ENCODE results near the gene COX15.
"Not testable (repeated sequence)": the region's sequence is repeated elsewhere in the genome, so short reads cannot be mapped to it uniquely, and the experiment has no call there.

The COX15 gene

DNA sequence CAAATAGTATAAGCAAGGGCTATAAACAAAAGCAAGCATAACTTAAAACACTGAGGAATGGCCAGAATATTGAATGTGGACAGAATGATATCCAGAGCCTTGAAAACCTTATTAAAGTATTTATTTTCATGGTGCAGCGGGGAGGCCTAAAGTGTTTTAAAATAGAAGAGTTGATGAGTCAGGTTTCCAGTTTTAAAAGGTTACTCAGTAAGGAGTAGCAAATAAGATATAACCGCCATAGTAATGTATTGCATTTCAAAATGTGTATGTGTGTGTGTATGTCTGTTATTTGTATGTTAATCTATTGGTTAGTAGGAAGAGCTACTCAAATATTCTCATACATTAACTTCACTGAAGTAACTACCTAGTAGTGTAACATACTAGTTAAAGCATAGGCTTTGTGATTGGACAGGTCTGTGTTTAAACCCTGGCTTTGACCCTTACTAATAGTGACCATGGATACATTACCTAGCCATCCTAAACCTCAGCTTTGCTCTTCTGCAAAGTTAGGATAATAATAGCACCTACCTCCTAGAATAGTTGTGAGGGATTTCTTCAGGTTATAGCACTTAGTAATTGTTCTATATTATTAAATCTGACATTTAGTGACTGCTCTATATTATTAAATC is 17.0 kb upstream of the COX15 start (continued):
- TF ChIP-seq, protein P1, sequence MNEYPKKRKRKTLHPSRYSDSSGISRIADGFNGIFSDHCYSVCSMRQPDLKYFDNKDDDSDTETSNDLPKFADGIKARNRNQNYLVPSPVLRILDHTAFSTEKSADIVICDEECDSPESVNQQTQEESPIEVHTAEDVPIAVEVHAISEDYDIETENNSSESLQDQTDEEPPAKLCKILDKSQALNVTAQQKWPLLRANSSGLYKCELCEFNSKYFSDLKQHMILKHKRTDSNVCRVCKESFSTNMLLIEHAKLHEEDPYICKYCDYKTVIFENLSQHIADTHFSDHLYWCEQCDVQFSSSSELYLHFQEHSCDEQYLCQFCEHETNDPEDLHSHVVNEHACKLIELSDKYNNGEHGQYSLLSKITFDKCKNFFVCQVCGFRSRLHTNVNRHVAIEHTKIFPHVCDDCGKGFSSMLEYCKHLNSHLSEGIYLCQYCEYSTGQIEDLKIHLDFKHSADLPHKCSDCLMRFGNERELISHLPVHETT (tag by site-specific recombination; IDR thresholded peaks at IDR 0.05), result no peak
- TF ChIP-seq ZNF658 (tag by site-specific recombination; IDR thresholded peaks at IDR 0.05) (no peak), HOXC10 (CRISPR knock-in tag; IDR thresholded peaks at IDR 0.05) (no peak), SP3 (tag by site-specific recombination; IDR thresholded peaks at IDR 0.05) (no peak), ZNF302 (tag by site-specific recombination; IDR thresholded peaks at IDR 0.05; ENCODE audit: low read depth) (no peak)
- TF ChIP-seq, protein P2, sequence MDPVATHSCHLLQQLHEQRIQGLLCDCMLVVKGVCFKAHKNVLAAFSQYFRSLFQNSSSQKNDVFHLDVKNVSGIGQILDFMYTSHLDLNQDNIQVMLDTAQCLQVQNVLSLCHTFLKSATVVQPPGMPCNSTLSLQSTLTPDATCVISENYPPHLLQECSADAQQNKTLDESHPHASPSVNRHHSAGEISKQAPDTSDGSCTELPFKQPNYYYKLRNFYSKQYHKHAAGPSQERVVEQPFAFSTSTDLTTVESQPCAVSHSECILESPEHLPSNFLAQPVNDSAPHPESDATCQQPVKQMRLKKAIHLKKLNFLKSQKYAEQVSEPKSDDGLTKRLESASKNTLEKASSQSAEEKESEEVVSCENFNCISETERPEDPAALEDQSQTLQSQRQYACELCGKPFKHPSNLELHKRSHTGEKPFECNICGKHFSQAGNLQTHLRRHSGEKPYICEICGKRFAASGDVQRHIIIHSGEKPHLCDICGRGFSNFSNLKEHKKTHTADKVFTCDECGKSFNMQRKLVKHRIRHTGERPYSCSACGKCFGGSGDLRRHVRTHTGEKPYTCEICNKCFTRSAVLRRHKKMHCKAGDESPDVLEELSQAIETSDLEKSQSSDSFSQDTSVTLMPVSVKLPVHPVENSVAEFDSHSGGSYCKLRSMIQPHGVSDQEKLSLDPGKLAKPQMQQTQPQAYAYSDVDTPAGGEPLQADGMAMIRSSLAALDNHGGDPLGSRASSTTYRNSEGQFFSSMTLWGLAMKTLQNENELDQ (tag by site-specific recombination; IDR thresholded peaks at IDR 0.05; ENCODE audit: low read depth), result no peak

DNA sequence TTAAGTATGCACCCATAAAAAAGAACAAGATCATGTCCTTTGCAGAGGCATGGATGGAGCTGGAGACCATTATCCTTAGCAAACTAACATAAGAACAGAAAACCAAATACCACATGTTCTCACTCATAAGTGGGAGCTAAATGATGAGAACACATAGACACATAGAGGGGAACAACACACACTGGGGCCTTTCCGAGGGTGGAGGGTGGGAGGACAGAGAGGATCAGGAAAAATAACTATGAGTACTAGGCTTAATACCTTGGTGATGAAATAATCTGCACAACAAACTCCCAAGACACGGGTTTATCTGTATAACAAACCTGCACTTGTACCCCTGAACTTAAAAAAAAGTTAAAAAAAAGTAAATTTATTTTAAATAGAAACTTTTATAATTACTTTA is 14.2 kb upstream of the COX15 start:
- POLR2A ChIA-PET; H3K4me3 ChIP-seq (ENCODE audit: low read depth, low read length); H3K9me3 ChIP-seq (ENCODE audit: control insufficient read depth, insufficient read depth, low read depth, low read length); H3K4me1 ChIP-seq (ENCODE audit: control insufficient read depth, insufficient read depth, low read length); H3K27ac ChIP-seq (ENCODE audit: extremely low read depth, low read depth, low read length); CTCF ChIA-PET: not testable (repeated sequence)
- H3K36me3 ChIP-seq (ENCODE audit: control insufficient read depth in 2 of 2, insufficient read depth in 1 of 2, low read length in 2 of 2), result peaks cover 87 to 91% of the 10 kb centered on the region in 2 experiments

DNA sequence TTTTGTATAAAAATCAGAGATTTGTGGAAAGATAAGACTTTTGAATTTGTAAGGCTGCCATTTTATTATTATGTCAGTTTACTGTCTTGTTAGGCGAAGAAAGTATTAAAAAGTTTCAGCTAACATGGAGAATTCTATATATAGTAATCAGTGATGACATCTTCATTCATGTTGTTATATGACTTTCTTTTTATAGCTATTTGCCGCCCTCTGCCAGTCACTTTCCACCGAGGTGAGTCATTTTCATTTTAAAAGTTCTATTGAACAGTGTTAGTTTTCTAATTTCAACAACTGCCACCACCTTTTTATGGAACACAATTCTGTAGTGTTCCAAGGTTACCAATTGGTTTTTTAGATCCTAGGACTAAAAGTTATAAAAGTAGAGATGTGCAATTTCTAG is 11.9 kb upstream of the COX15 start:
- H3K27ac ChIP-seq (ENCODE audit: extremely low read depth, low read depth, low read length), result no peak overlapping the region
- ChIA-PET POLR2A (interaction anchor here (1.7 kb wide), 1 partner anchor 11 kb away, joined by 13 read pairs; the partner anchor contains the start of genes COX15 and CUTC), CTCF (no interaction called here)
- H3K36me3 ChIP-seq (ENCODE audit: control insufficient read depth in 2 of 2, insufficient read depth in 1 of 2, low read length in 2 of 2), result peaks cover 80 to 93% of the 10 kb centered on the region in 2 experiments
- H3K4me1 ChIP-seq (ENCODE audit: control insufficient read depth, insufficient read depth, low read length), result no peaks in the 10 kb centered on the region
- no peaks in the 10 kb centered on the region for H3K9me3 ChIP-seq (ENCODE audit: control insufficient read depth, insufficient read depth, low read depth, low read length)
- no peak overlapping the region for H3K4me3 ChIP-seq (ENCODE audit: low read depth, low read length)
- TF ChIP-seq ZNF155 (tag by site-specific recombination; IDR thresholded peaks at IDR 0.05) (no peak), HOXC10 (CRISPR knock-in tag; IDR thresholded peaks at IDR 0.05) (no peak), ZNF521 (tag by site-specific recombination; IDR thresholded peaks at IDR 0.05) (no peak), ZNF654 (tag by site-specific recombination; IDR thresholded peaks at IDR 0.05; ENCODE audit: low read depth) (peak; percentile 21), SP2 (tag by site-specific recombination; IDR thresholded peaks at IDR 0.05) (no peak), YY1 (tag by site-specific recombination; IDR thresholded peaks at IDR 0.05) (no peak)

DNA sequence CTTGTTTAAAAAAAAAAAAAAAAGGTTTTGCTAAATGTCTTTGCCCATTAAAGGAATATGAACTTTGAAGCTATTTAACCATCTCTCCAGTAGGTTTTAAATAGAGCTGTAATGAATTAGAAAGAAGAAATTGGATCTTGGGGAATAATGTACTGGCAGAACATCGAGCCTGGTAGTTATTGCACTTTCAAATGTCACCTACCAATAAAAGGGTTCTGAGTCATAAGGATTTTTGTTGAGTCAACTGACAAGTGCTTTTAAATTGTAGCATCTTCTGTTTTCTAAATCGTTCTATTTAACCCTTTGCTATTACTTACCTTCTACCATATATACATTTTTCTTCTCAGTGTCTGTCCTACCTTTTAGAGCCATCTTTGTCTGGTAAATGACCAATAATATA is 10.8 kb upstream of the COX15 start:
- no peaks in the 10 kb centered on the region for H3K9me3 ChIP-seq (ENCODE audit: control insufficient read depth, insufficient read depth, low read depth, low read length)
- POLR2A ChIA-PET, result interaction anchor here (1.7 kb wide), 1 partner anchor 10 kb away, joined by 13 read pairs; the partner anchor contains the start of genes COX15 and CUTC
- no peaks in the 10 kb centered on the region for H3K4me1 ChIP-seq (ENCODE audit: control insufficient read depth, insufficient read depth, low read length)
- CTCF ChIA-PET, result interaction anchor here (0.6 to 2.9 kb wide), 2 partner anchors 10 to 186 kb away, joined by 3 to 9 read pairs; partner anchors contain the start of genes COX15 and CUTC
- H3K36me3 ChIP-seq (ENCODE audit: control insufficient read depth in 2 of 2, insufficient read depth in 1 of 2, low read length in 2 of 2), result peaks cover 78 to 90% of the 10 kb centered on the region in 2 experiments
- H3K4me3 ChIP-seq (ENCODE audit: low read depth, low read length), result no peak overlapping the region
- no peak overlapping the region for H3K27ac ChIP-seq (ENCODE audit: extremely low read depth, low read depth, low read length)
- TF ChIP-seq, protein P3, sequence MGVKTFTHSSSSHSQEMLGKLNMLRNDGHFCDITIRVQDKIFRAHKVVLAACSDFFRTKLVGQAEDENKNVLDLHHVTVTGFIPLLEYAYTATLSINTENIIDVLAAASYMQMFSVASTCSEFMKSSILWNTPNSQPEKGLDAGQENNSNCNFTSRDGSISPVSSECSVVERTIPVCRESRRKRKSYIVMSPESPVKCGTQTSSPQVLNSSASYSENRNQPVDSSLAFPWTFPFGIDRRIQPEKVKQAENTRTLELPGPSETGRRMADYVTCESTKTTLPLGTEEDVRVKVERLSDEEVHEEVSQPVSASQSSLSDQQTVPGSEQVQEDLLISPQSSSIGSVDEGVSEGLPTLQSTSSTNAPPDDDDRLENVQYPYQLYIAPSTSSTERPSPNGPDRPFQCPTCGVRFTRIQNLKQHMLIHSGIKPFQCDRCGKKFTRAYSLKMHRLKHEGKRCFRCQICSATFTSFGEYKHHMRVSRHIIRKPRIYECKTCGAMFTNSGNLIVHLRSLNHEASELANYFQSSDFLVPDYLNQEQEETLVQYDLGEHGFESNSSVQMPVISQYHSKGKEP (tag by site-specific recombination; IDR thresholded peaks at IDR 0.05), result no peak
- no peak for TF ChIP-seq ZNF792 (tag by site-specific recombination; IDR thresholded peaks at IDR 0.05)
- no peak for TF ChIP-seq ZNF629 (tag by site-specific recombination; IDR thresholded peaks at IDR 0.05)
- TF ChIP-seq, protein P4, sequence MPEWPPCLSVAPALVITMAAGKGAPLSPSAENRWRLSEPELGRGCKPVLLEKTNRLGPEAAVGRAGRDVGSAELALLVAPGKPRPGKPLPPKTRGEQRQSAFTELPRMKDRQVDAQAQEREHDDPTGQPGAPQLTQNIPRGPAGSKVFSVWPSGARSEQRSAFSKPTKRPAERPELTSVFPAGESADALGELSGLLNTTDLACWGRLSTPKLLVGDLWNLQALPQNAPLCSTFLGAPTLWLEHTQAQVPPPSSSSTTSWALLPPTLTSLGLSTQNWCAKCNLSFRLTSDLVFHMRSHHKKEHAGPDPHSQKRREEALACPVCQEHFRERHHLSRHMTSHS (tag by site-specific recombination; IDR thresholded peaks at IDR 0.05), result no peak
- TF ChIP-seq WT1 (tag by site-specific recombination; IDR thresholded peaks at IDR 0.05), result no peak
- TF ChIP-seq ZNF623 (tag by site-specific recombination; IDR thresholded peaks at IDR 0.05), result no peak
- no peak for TF ChIP-seq ZNF501 (tag by site-specific recombination; IDR thresholded peaks at IDR 0.05)
- TF ChIP-seq ZNF596 (tag by site-specific recombination; IDR thresholded peaks at IDR 0.05), result no peak
- TF ChIP-seq ZNF585B (tag by site-specific recombination; IDR thresholded peaks at IDR 0.05), result no peak
- TF ChIP-seq ZNF677 (tag by site-specific recombination; IDR thresholded peaks at IDR 0.05), result no peak
- no peak for TF ChIP-seq FEZF1 (tag by site-specific recombination; IDR thresholded peaks at IDR 0.05)
- no peak for TF ChIP-seq ZSCAN30 (tag by site-specific recombination; IDR thresholded peaks at IDR 0.05)

Measured in HEK293 (cell line).